ENCODE data around the gene PDP2. TPM values are rescaled to one million over a fixed set of nuclear protein-coding genes. Genes with fewer than 3 reads are reported as not detected.
A peak's percentile ranks its signal among the peaks of the same experiment; 100 is the strongest.

Gene PDP2
- total RNA-seq, 3 donors from 2014 or later, result 15.5 to 23.5 (median 23.2) TPM

DNA sequence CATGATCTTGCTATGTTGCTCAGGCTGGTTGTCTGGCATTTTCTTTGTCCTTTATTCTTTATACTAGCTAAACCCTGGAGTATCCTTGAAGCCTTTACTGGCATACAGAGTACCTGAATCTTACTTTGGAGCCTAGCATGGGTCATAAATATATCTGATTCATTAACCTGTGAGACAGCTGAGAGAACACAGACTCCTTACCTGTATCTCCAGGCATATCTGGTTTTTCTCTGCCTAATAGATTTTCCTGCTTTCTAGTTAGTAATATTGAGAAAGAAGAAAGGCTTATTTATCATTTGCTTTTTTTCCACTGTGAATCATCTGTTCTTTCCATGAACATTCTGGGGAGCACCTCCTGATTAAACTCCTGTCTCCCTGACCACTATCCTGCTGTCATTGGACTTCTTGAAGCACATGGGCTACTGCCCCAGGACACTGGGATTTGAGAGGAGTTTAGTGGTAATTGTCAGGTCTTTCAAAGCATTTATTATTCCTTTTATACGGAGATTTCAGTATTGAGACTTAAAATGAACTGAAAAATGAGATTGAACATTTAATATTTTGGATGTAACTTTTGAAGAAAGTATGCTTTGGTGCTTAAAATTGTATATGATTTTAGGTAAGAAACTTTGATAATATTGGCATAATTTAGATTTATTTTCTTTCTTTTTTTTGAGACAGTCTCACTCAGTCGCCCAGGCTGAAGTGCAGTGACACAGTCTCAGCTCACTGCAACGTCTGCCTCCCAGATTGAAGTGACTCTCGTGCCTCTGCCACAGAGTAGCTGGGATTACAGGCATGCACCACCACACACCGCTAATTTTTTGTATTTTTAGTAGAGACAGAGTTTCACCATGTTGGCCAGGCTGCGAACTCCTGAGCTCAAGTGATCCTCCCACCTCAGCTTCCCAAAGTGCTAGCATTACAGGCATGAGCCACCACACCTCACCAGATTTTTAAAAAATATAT lies 8.6 kb downstream of the PDP2 start:
- Histone ChIP-seq H3K36me3 (ENCODE audit: low read depth) (no peaks in the 10 kb centered on the region), H3K4me1 (ENCODE audit: low read depth) (no peaks in the 10 kb centered on the region), H3K4me3 (no peak overlapping the region), H3K9me3 (no peaks in the 10 kb centered on the region)
- no peak for DNase-seq
- no peak for ATAC-seq
- TF ChIP-seq, protein P1, sequence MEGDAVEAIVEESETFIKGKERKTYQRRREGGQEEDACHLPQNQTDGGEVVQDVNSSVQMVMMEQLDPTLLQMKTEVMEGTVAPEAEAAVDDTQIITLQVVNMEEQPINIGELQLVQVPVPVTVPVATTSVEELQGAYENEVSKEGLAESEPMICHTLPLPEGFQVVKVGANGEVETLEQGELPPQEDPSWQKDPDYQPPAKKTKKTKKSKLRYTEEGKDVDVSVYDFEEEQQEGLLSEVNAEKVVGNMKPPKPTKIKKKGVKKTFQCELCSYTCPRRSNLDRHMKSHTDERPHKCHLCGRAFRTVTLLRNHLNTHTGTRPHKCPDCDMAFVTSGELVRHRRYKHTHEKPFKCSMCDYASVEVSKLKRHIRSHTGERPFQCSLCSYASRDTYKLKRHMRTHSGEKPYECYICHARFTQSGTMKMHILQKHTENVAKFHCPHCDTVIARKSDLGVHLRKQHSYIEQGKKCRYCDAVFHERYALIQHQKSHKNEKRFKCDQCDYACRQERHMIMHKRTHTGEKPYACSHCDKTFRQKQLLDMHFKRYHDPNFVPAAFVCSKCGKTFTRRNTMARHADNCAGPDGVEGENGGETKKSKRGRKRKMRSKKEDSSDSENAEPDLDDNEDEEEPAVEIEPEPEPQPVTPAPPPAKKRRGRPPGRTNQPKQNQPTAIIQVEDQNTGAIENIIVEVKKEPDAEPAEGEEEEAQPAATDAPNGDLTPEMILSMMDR (IDR thresholded peaks at IDR 0.05), result no peak
- intact Hi-C loops (cut with DNase I, micrococcal nuclease), result no loop called here

DNA sequence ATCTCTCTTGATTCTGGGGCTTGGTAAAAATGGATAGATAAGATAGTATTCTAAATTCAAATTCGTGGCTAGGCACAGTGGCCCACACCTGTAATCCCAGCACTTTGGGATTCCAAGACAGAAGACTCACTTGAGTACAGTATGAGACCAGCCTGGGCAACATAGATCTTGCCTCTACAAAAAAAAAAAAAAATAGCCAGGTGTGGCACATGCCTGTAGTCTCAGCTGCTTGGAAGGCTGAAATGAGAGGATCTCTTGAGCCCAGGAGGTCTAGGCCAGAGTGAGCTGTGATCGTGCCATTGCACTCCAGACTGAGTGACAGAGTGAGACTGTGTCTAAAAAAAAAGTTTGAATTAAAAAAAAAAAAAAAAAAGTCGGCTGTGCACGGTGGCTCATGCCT lies 9.3 kb downstream of the PDP2 start:
- intact Hi-C loops (cut with DNase I, micrococcal nuclease), result loop anchor here in 1 of 2 donors (5.0 kb wide), 1 partner anchor 38 kb away; the partner anchor contains the start of gene RRAD
- no peaks in the 10 kb centered on the region for H3K4me1 ChIP-seq (ENCODE audit: low read depth)
- H3K9me3 ChIP-seq, result no peaks in the 10 kb centered on the region
- ATAC-seq (no peak), DNase-seq (no peak)
- H3K4me3 ChIP-seq, result no peak overlapping the region
- no peaks in the 10 kb centered on the region for H3K36me3 ChIP-seq (ENCODE audit: low read depth)
- TF ChIP-seq, protein P1 (IDR thresholded peaks at IDR 0.05), result no peak

DNA sequence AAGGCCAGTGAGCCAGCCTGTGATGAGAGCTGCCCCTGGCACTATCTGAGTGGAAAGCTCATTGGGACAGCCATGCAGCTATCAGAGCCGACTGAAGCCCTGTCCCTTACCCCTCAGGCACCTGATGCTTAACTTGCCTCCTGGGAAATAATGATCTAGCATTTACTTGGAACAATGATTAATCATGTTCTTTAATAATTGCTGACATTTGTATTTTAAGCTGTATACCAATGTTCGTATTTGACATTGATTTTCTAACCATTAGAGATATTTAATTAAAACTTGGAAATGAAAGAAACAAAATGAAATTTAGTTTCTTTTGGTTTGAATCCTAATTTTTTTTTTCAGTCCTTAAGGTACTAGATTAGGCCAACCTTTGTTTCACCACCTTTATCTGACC lies 10.5 kb downstream of the PDP2 start:
- DNase-seq, result peak in 1 of 3 donors; percentile 5
- Histone ChIP-seq H3K9me3 (no peaks in the 10 kb centered on the region), H3K4me3 (no peak overlapping the region), H3K36me3 (ENCODE audit: low read depth) (no peaks in the 10 kb centered on the region), H3K4me1 (ENCODE audit: low read depth) (peaks cover 6% of the 10 kb centered on the region)
- TF ChIP-seq, protein P1 (IDR thresholded peaks at IDR 0.05), result no peak
- intact Hi-C loops (cut with DNase I, micrococcal nuclease), result loop anchor here in 1 of 2 donors (5.0 kb wide), 1 partner anchor 37 kb away; the partner anchor contains the start of gene RRAD
- no peak for ATAC-seq

DNA sequence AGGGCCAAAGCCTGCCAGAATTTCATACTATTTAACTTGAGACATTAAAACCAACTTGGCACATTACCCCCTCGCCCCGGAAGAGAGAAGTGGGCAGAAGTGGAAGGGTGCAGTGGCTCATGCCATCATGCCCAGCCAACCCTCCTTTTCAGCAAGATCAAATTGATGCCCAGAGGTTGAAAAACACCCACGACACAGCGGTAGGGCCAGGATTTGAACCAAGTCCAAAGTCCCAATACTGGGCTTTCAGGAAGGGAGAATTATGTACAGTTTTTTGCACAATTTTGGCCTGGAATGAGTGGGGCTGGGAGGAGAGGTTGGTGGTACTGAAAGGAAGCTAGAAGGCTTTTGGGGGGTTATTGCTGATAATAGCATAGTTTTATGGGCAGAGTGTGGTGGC lies 11.0 kb downstream of the PDP2 start:
- peaks cover 11% of the 10 kb centered on the region for H3K4me1 ChIP-seq (ENCODE audit: low read depth)
- TF ChIP-seq, protein P1 (IDR thresholded peaks at IDR 0.05), result no peak
- no peaks in the 10 kb centered on the region for H3K9me3 ChIP-seq
- DNase-seq (peak in 1 of 3 donors; percentile 7), ATAC-seq (no peak)
- H3K36me3 ChIP-seq (ENCODE audit: low read depth), result no peaks in the 10 kb centered on the region
- intact Hi-C loops (cut with DNase I, micrococcal nuclease), result loop anchor here in 1 of 2 donors (5.0 kb wide), 1 partner anchor 36 kb away; the partner anchor contains the start of gene RRAD
- no peak overlapping the region for H3K4me3 ChIP-seq

DNA sequence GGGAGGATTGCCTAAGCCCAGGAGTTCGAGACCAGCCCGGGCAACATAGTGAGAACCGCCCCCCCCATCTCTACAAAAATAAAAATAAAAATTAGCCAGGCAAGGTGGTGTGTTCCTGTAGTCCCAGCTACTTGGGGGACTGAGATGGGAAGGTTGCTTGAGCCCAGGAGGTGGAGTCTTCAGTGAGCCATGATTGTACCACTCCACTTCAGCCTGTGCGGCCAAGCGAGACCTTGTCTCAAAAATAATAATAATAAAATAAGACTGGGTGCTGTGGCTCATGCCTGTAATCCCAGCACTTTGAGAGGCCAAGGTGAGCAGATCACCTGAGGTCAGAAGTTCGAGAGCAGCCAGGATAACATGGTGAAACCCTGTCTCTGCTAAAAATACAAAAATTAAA lies 11.5 kb downstream of the PDP2 start:
- Histone ChIP-seq H3K9me3 (no peaks in the 10 kb centered on the region), H3K4me1 (ENCODE audit: low read depth) (peaks cover 13% of the 10 kb centered on the region), H3K4me3 (no peak overlapping the region), H3K36me3 (ENCODE audit: low read depth) (no peaks in the 10 kb centered on the region)
- intact Hi-C loops (cut with DNase I, micrococcal nuclease), result loop anchor here in 1 of 2 donors (5.0 kb wide), 1 partner anchor 36 kb away; the partner anchor contains the start of gene RRAD
- DNase-seq, result peak in 1 of 3 donors; percentile 4
- TF ChIP-seq, protein P1 (IDR thresholded peaks at IDR 0.05), result no peak
- no peak for ATAC-seq

Data from mucosa of descending colon (tissue), 3 donors.